A673 (cell line): ENCODE measurements around the gene LRRK1. TPM values are rescaled to one million over a fixed set of nuclear protein-coding genes. Genes with fewer than 3 reads are reported as not detected.

Source experiments
- BruUV-seq: library from RNA; stranded (reverse); fragments of 400-500 nt; replicated peaks from 2 replicates; lab custom pipeline; 2021; lab: Mats Ljungman, UMichigan
- CTCF ChIA-PET: fragments of 300-600 bp; sonication (Branson Sonifier 250); formaldehyde crosslinking; loops from one replicate; lab custom pipeline; 2022; ENCODE audit warnings: antibody characterized with exemption; lab: Charles Lee
- POLR2A ChIA-PET: fragments of 300-600 bp; sonication (Branson Sonifier 250); formaldehyde crosslinking; loops from one replicate; lab custom pipeline; 2022; ENCODE audit warnings: antibody characterized with exemption; ENCODE audit not compliant: low non-redundant PET; lab: Charles Lee
- DNase-seq: peaks from one replicate; pipeline ENCODE4 v3.0.0-alpha.2; 2015; ENCODE audit warnings: low spot score
- H3K27ac ChIP-seq: fragments of 200-600 bp; sonication (generic); 2 replicates; pipeline ENCODE4 v1.5.1; 2016; ENCODE audit warnings: mixed run types, low read depth, mild to moderate bottlenecking, mixed read lengths, antibody characterized with exemption, low read length; ENCODE audit not compliant: poor library complexity, severe bottlenecking
- H3K27me3 ChIP-seq: fragments of 200-600 bp; sonication (generic); replicated peaks from 2 replicates; pipeline ENCODE4 v1.6.1; 2017; ENCODE audit warnings: mixed run types, low read depth, mild to moderate bottlenecking, mixed read lengths, antibody characterized with exemption, low read length; ENCODE audit not compliant: insufficient read depth, poor library complexity
- H3K36me3 ChIP-seq: fragments of 200-600 bp; sonication (generic); 2 replicates; pipeline ENCODE4 v1.6.1; 2016; ENCODE audit warnings: mixed run types, mild to moderate bottlenecking, mixed read lengths, antibody characterized with exemption, low read length; ENCODE audit not compliant: insufficient read depth, poor library complexity, severe bottlenecking
- H3K4me1 ChIP-seq: fragments of 200-600 bp; sonication (generic); 2 replicates; pipeline ENCODE4 v1.6.1; 2017; ENCODE audit warnings: mixed run types, mild to moderate bottlenecking, mixed read lengths, antibody characterized with exemption, low read length; ENCODE audit not compliant: insufficient read depth, poor library complexity, severe bottlenecking
- H3K4me3 ChIP-seq: fragments of 200-600 bp; sonication (generic); 2 replicates; pipeline ENCODE4 v1.5.1; 2016; ENCODE audit warnings: low read depth, mixed run types, mild to moderate bottlenecking, mixed read lengths, low read length; ENCODE audit not compliant: poor library complexity, severe bottlenecking
- H3K9me3 ChIP-seq: fragments of 200-600 bp; sonication (generic); 2 replicates; pipeline ENCODE4 v1.6.1; 2016; ENCODE audit warnings: mixed run types, low read depth, mild to moderate bottlenecking, mixed read lengths, antibody characterized with exemption, low read length; ENCODE audit not compliant: poor library complexity, severe bottlenecking
- CTCF ChIP-seq: fragments of 300-800, 200-600 bp; sonication (generic); conservative IDR thresholded peaks from 2 replicates; pipeline ENCODE4 v1.5.1; 2017; ENCODE audit warnings: low read depth, mild to moderate bottlenecking, antibody characterized with exemption, low read length, moderate library complexity, mixed read lengths
- EZH2 ChIP-seq: fragments of 200-600 bp; sonication (generic); IDR thresholded peaks from 2 replicates; pipeline ENCODE4 v1.6.1; 2017; ENCODE audit warnings: borderline replicate concordance, low read depth, mild to moderate bottlenecking, mixed read lengths, antibody characterized with exemption, low read length; ENCODE audit not compliant: poor library complexity, severe bottlenecking
- intact Hi-C: fragments of 100-400 bp; cut with micrococcal nuclease; formaldehyde crosslinking; loops from one replicate; pipeline ENCODE4 v1.10.0; 2022; ENCODE audit not compliant: unreplicated experiment
- total RNA-seq: library from RNA; stranded (reverse); gene quantifications from 2 replicates; pipeline ENCODE4 v1.2.3, GENCODE V29; 2021

LRRK1 gene
- total RNA-seq, 1 experiment from 2014 or later: 7.7 TPM

GRCh38 chr15:100901702-100902435 lies 17.3 kb upstream of the LRRK1 start:
- no peak for TF ChIP-seq EZH2
- TF ChIP-seq CTCF: no peak
- Histone ChIP-seq H3K9me3 (no peaks in the 10 kb centered on the region), H3K4me1 (peaks cover 38% of the 10 kb centered on the region), H3K36me3 (no peaks in the 10 kb centered on the region), H3K27ac (peak overlapping the region; percentile 83), H3K27me3 (no peaks in the 10 kb centered on the region), H3K4me3 (no peak overlapping the region)
- DNase-seq: no peak
- intact Hi-C loops: no loop called here
- ChIA-PET CTCF (no interaction called here), POLR2A (no interaction called here)
- BruUV-seq: no TSS peak

- no TSS peak for BruUV-seq
- TF ChIP-seq CTCF (0 out of 2 replicates have a peak, but pooled peaks have one; percentile 16), EZH2 (no peak)
- DNase-seq: peak; percentile 78
- CTCF ChIA-PET: interaction anchor here (0.6 kb wide), 1 partner anchor 16 kb away, joined by 3 read pairs; no protein-coding TSS in a partner anchor
- Histone ChIP-seq H3K27me3 (no peaks in the 10 kb centered on the region), H3K36me3 (no peaks in the 10 kb centered on the region), H3K4me1 (peaks cover 38% of the 10 kb centered on the region), H3K27ac (peak overlapping the region; percentile 83), H3K4me3 (no peak overlapping the region), H3K9me3 (no peaks in the 10 kb centered on the region)
- POLR2A ChIA-PET: no interaction called here
- intact Hi-C loops: no loop called here
These were observed 16.6 kb upstream of the LRRK1 start for GRCh38 chr15:100902436-100903167.

- Histone ChIP-seq H3K27me3 (no peaks in the 10 kb centered on the region), H3K4me3 (no peak overlapping the region), H3K36me3 (no peaks in the 10 kb centered on the region), H3K4me1 (peaks cover 38% of the 10 kb centered on the region), H3K27ac (peak overlapping the region; percentile 83), H3K9me3 (no peaks in the 10 kb centered on the region)
- CTCF ChIA-PET: no interaction called here
- intact Hi-C loops: no loop called here
- TF ChIP-seq CTCF: no peak
- no peak for TF ChIP-seq EZH2
- POLR2A ChIA-PET: no interaction called here
- BruUV-seq: no TSS peak
- no peak for DNase-seq
These were observed 16.0 kb upstream of the LRRK1 start for GRCh38 chr15:100903168-100903554.
